K562 (cell line): Measurements from ENCODE around the gene CEP95. TPM values are rescaled to one million over a fixed set of nuclear protein-coding genes. Genes with fewer than 3 reads are reported as not detected.
A peak's percentile ranks its signal among the peaks of the same experiment; 100 is the strongest.

Experiments used
- ATAC-seq: fragments of 200-7000 bp; cut with Tn5 transposase; 3 replicates; pipeline ENCODE4 v1.9.1; 2020; ENCODE audit warnings: moderate library complexity
- BruUV-seq: library from RNA; stranded (reverse); fragments of 400-500 nt; replicated peaks from 2 replicates; lab custom pipeline; 2021; lab: Mats Ljungman, UMichigan
- CTCF ChIA-PET: fragments of 300-600 bp; formaldehyde crosslinking; extraction: SDS; loops from one replicate; lab custom pipeline; 2021; ENCODE audit warnings: low intra/inter-chr PET ratio; lab: Yijun Ruan, JAX
- POLR2A ChIA-PET: fragments of 300-600, 350-650 bp; sonication (Branson Sonifier 250); formaldehyde crosslinking; extraction: SDS; loops from one replicate; lab custom pipeline; 2021; ENCODE audit warnings: antibody characterized with exemption, inconsistent platforms; lab: Yijun Ruan, JAX
- DNase-seq, 4 experiments: peaks; one replicate each; pipeline versions ENCODE4 v3.0.0 to v3.0.0-alpha.2; 2011 to 2018; ENCODE audit warnings: low spot score in 3 of 4, mixed read lengths in 3 of 4; ENCODE audit errors: extremely low read depth in 1 of 4
- FAIRE-seq: peaks from 2 replicates; lab custom pipeline; 2011; peaks lifted over from hg19 to GRCh38; lab: Jason Lieb, UNC
- H2AFZ ChIP-seq: 2 replicates; pipeline ENCODE4 v1.6.0; 2011; ENCODE audit warnings: low read depth, low read length, control low read depth, inconsistent platforms
- H3K27ac ChIP-seq: fragments of 200-600 bp; 3 replicates; pipeline ENCODE4 v1.8.0; 2011; ENCODE audit warnings: low read depth, mild to moderate bottlenecking, control low read depth, inconsistent platforms, low read length, moderate library complexity, mixed read lengths; ENCODE audit errors: extremely low read depth
- H3K27me3 ChIP-seq, 2 experiments: fragments of 300-600 bp in 1 of 2; 2 replicates in 1 of 2; 3 replicates in 1 of 2; pipeline versions ENCODE4 v1.6.0 to v1.8.0; 2011; ENCODE audit warnings: inconsistent platforms in 2 of 2, low read length in 2 of 2, mild to moderate bottlenecking in 1 of 2, mixed read lengths in 1 of 2, moderate library complexity in 1 of 2; ENCODE audit not compliant: control insufficient read depth in 2 of 2, insufficient read depth in 2 of 2
- H3K36me3 ChIP-seq: fragments of 300-600 bp; 3 replicates; pipeline ENCODE4 v1.8.0; 2011; ENCODE audit warnings: mild to moderate bottlenecking, low read length, inconsistent platforms; ENCODE audit not compliant: control insufficient read depth, insufficient read depth
- H3K4me1 ChIP-seq, 2 experiments: fragments of 200-600 bp in 1 of 2; replicated peaks in 1 of 2; 2 replicates in 1 of 2; 3 replicates in 1 of 2; pipeline versions ENCODE4 v1.5.1 to v1.8.0; 2011; ENCODE audit warnings: inconsistent platforms in 2 of 2, low read length in 2 of 2, mild to moderate bottlenecking in 1 of 2, mixed read lengths in 1 of 2, moderate library complexity in 1 of 2; ENCODE audit not compliant: control insufficient read depth in 2 of 2, insufficient read depth in 2 of 2
- H3K4me2 ChIP-seq: 2 replicates; pipeline ENCODE4 v1.6.1; 2011; ENCODE audit warnings: low read length, control low read depth, inconsistent platforms, mixed read lengths; ENCODE audit not compliant: insufficient read depth
- H3K4me3 ChIP-seq: fragments of 200-600 bp; sonication (generic), shearing (Covaris generic); 2 replicates; pipeline ENCODE4 v1.5.1; 2016; ENCODE audit warnings: control low read depth, inconsistent platforms
- H3K79me2 ChIP-seq: fragments of 200-600 bp; 3 replicates; pipeline ENCODE4 v1.8.0; 2011; ENCODE audit warnings: low read length, inconsistent platforms; ENCODE audit not compliant: control insufficient read depth, insufficient read depth
- H3K9ac ChIP-seq, 2 experiments: 2 replicates each; pipeline versions ENCODE4 v1.6.0 to v1.6.1; 2011; ENCODE audit warnings: low read depth in 2 of 2, low read length in 2 of 2, control low read depth in 1 of 2, inconsistent platforms in 1 of 2, mild to moderate bottlenecking in 1 of 2, mixed read lengths in 1 of 2; ENCODE audit not compliant: insufficient read depth in 1 of 2
- H3K9me1 ChIP-seq: one replicate; pipeline ENCODE4 v1.6.0; 2011; ENCODE audit warnings: inconsistent platforms, mild to moderate bottlenecking, low read length, moderate library complexity; ENCODE audit not compliant: control insufficient read depth, insufficient read depth
- H3K9me3 ChIP-seq: replicated peaks from 2 replicates; pipeline ENCODE4 v1.5.1; 2011; ENCODE audit warnings: low read depth, low read length, inconsistent platforms; ENCODE audit not compliant: control insufficient read depth, insufficient read depth
- H4K20me1 ChIP-seq: replicated peaks from 2 replicates; pipeline ENCODE4 v1.6.1; 2011; ENCODE audit warnings: low read length, inconsistent platforms, mixed read lengths; ENCODE audit not compliant: control insufficient read depth, insufficient read depth
- ARID2 ChIP-seq: fragments of 450-650 bp; IDR thresholded peaks from 2 replicates; pipeline ENCODE4 v1.6.1; 2017; ENCODE audit warnings: antibody characterized with exemption, mild to moderate bottlenecking
- E2F5 ChIP-seq: sonication (generic); formaldehyde crosslinking; IDR thresholded peaks from 2 replicates; pipeline ENCODE4 v1.8.0; 2022; ENCODE audit warnings: mild to moderate bottlenecking, missing genetic modification reagents
- FIP1L1 ChIP-seq: fragments of 200-400 bp; formaldehyde crosslinking; IDR thresholded peaks from 2 replicates; pipeline ENCODE4 v1.6.1; 2018; ENCODE audit warnings: mild to moderate bottlenecking, low read depth, low read length; ENCODE audit not compliant: poor library complexity, severe bottlenecking
- FOXJ3 ChIP-seq: sonication (generic); formaldehyde crosslinking; IDR thresholded peaks from 2 replicates; pipeline ENCODE4 v1.4.0; 2020; ENCODE audit warnings: mild to moderate bottlenecking, missing genetic modification reagents
- GTF2A2 ChIP-seq: IDR thresholded peaks from 2 replicates; pipeline ENCODE4 v1.6.1; 2016; ENCODE audit warnings: mild to moderate bottlenecking, missing genetic modification characterization, missing compliant biosample characterization
- PHTF2 ChIP-seq: fragments of 250-450 bp; sonication (Bioruptor Pico); IDR thresholded peaks from 2 replicates; pipeline ENCODE4 v1.5.0; 2021; ENCODE audit warnings: mild to moderate bottlenecking
- POLR2B ChIP-seq: fragments of 450-650 bp; IDR thresholded peaks from 2 replicates; pipeline ENCODE4 v1.6.1; 2018; ENCODE audit warnings: low read depth; ENCODE audit not compliant: partially characterized antibody
- POLR2G ChIP-seq: fragments of 200-400 bp; formaldehyde crosslinking; IDR thresholded peaks from 2 replicates; pipeline ENCODE4 v1.6.1; 2017; ENCODE audit warnings: low read depth, mild to moderate bottlenecking, antibody characterized with exemption, low read length, moderate library complexity
- RAD51 ChIP-seq: fragments of 450-650 bp; IDR thresholded peaks from 2 replicates; pipeline ENCODE4 v1.7.1; 2016; ENCODE audit warnings: low read depth, mild to moderate bottlenecking, borderline replicate concordance
- RBFOX2 ChIP-seq: fragments of 200-400 bp; formaldehyde crosslinking; IDR thresholded peaks from 2 replicates; pipeline ENCODE4 v1.6.1; 2017; ENCODE audit warnings: low read depth, mild to moderate bottlenecking, low read length, moderate library complexity
- RBM22 ChIP-seq: fragments of 200-400 bp; formaldehyde crosslinking; IDR thresholded peaks from 2 replicates; pipeline ENCODE4 v1.6.1; 2018; ENCODE audit warnings: low read length, low read depth; ENCODE audit not compliant: poor library complexity, severe bottlenecking
- TEAD4 ChIP-seq, 2 experiments: sonication (generic) in 1 of 2; formaldehyde crosslinking in 1 of 2; IDR thresholded peaks; 2 replicates each; pipeline versions ENCODE4 v1.6.1 to v1.8.0; 2012 to 2022; ENCODE audit warnings: borderline replicate concordance in 1 of 2, inconsistent platforms in 1 of 2, low read length in 1 of 2, mild to moderate bottlenecking in 1 of 2, missing genetic modification reagents in 1 of 2
- TOE1 ChIP-seq, 2 experiments: fragments of 450-650 bp in 1 of 2; sonication (generic) in 1 of 2; formaldehyde crosslinking in 1 of 2; IDR thresholded peaks; 2 replicates each; pipeline versions ENCODE4 v1.7.1 to v1.8.0; 2016 to 2022; ENCODE audit warnings: borderline replicate concordance in 2 of 2, mild to moderate bottlenecking in 2 of 2, antibody characterized with exemption in 1 of 2, inconsistent platforms in 1 of 2, low read depth in 1 of 2, missing genetic modification reagents in 1 of 2, moderate library complexity in 1 of 2
- ZNF444 ChIP-seq: fragments of 250-450 bp; sonication (Bioruptor Pico); IDR thresholded peaks from 2 replicates; pipeline ENCODE4 v1.4.0; 2020; ENCODE audit warnings: mild to moderate bottlenecking, moderate library complexity
- WGBS: fragments of 100-300 bp; shearing (Covaris generic); methylation state at CpG from one replicate; pipeline ENCODE4 v1.1.6; 2016; ENCODE audit warnings: low coverage, mixed read lengths; ENCODE audit not compliant: insufficient coverage; ENCODE audit errors: missing lambda C conversion rate; 5-methylcytosine and 5-hydroxymethylcytosine counted together
- in situ Hi-C: fragments of 300-500 bp; cut with MboI; formaldehyde crosslinking; loops from 4 replicates; pipeline ENCODE4 v1.15.0; 2018; ENCODE audit warnings: inconsistent platforms, mixed read lengths
- intact Hi-C: fragments of 100-400 bp; cut with micrococcal nuclease; formaldehyde crosslinking; loops from 2 replicates; pipeline ENCODE4 v1.14.2; 2022
- polyA plus RNA-seq, 8 experiments: library from polyadenylated mRNA; depleted of rRNA in 4 of 8; stranded (reverse) in 5 of 8; unstranded in 3 of 8; fragments of >200 nt; fragmentation: Nextera tagmentation in 2 of 8; fragmentation: Illumina TruSeq in 1 of 8; extraction: Ambion mirVana in 2 of 8; extraction: Trizol in 1 of 8; gene quantifications; 2 replicates each; pipeline versions ENCODE4 v1.2.1 to v1.2.3, GENCODE V29; 2011 to 2014; ENCODE audit warnings: inconsistent platforms in 1 of 8, missing spikeins in 1 of 8
- total RNA-seq, 7 experiments: library from RNA; depleted of rRNA in 6 of 7; stranded (reverse); fragments of >200 nt in 6 of 7; fragmentation: Illumina TruSeq in 2 of 7; extraction: Trizol in 2 of 7; gene quantifications; 2 replicates each; pipeline versions ENCODE4 v1.2.1 to v1.2.3, GENCODE V29; 2011 to 2021; ENCODE audit warnings: low replicate concordance in 1 of 7
- TF ChIP-seq, protein P1 (sequence below): fragments of 250-450 bp; sonication (Bioruptor Pico); IDR thresholded peaks from 2 replicates; pipeline ENCODE4 v1.5.0; 2020; ENCODE audit warnings: mild to moderate bottlenecking

Gene CEP95
- total and polyA plus RNA-seq, 9 of the 15 experiments (the other 6 are each of a cell fraction or from before 2014, with no cell fraction given): 26.7 to 80.7 (median 56.9) TPM

GRCh38 chr17:64502809-64503208 is 4.0 kb upstream of the CEP95 start:
- no peak for DNase-seq
- Histone ChIP-seq H3K27me3 (no peaks in the 10 kb centered on the region), H3K79me2 (peaks cover 75% of the 10 kb centered on the region), H4K20me1 (peaks cover 27% of the 10 kb centered on the region), H3K9ac (no peak overlapping the region), H3K9me3 (no peaks in the 10 kb centered on the region), H3K4me1 (peaks cover 9 to 13% of the 10 kb centered on the region in 2 experiments; a peak in 3 of 5 replicates), H3K4me2 (no peak overlapping the region), H3K9me1 (no peaks in the 10 kb centered on the region), H3K4me3 (no peak overlapping the region), H3K27ac (no peak overlapping the region), H2AFZ (no peak overlapping the region), H3K36me3 (peaks cover 78% of the 10 kb centered on the region)
- TF ChIP-seq RAD51 (no peak), RBFOX2 (peak; percentile 54), E2F5 (0 out of 2 replicates have a peak, but pooled peaks have one; percentile 50), GTF2A2 (tag) (no peak), FIP1L1 (peak; percentile 13), TEAD4 (IDR thresholded peaks at IDR 0.05; ENCODE audit: low read length) (no peak), TEAD4 (CRISPR knock-in tag; IDR thresholded peaks at IDR 0.05; ENCODE audit: borderline replicate concordance) (no peak), POLR2B (no peak), ZNF444 (no peak), POLR2G (peak; percentile 22; the same call in 1 of the 2 replicates), PHTF2 (CRISPR knock-in tag) (no peak), FOXJ3 (CRISPR knock-in tag) (no peak), TOE1 (IDR thresholded peaks at IDR 0.05; ENCODE audit: borderline replicate concordance) (no peak), TOE1 (CRISPR knock-in tag; IDR thresholded peaks at IDR 0.05; ENCODE audit: borderline replicate concordance, low read depth) (no peak), RBM22 (peak; percentile 15), ARID2 (no peak)
- TF ChIP-seq, protein P1, sequence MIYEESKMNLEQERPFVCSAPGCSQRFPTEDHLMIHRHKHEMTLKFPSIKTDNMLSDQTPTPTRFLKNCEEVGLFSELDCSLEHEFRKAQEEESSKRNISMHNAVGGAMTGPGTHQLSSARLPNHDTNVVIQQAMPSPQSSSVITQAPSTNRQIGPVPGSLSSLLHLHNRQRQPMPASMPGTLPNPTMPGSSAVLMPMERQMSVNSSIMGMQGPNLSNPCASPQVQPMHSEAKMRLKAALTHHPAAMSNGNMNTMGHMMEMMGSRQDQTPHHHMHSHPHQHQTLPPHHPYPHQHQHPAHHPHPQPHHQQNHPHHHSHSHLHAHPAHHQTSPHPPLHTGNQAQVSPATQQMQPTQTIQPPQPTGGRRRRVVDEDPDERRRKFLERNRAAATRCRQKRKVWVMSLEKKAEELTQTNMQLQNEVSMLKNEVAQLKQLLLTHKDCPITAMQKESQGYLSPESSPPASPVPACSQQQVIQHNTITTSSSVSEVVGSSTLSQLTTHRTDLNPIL (CRISPR knock-in tag): no peak
- CTCF ChIA-PET: no interaction called here
- in situ Hi-C loops: no loop called here
- intact Hi-C loops: loop anchor here (10.0 kb wide), 1 partner anchor 232 kb away; no protein-coding TSS in a partner anchor
- no peak for FAIRE-seq
- WGBS: 100% methylated on average over 2 of the region's 2 CpGs
- POLR2A ChIA-PET: interaction anchor here (0.7 to 6.8 kb wide), 14 partner anchors 6 to 206 kb away, joined by 3 to 114 read pairs (median 4); partner anchors contain the start of gene POLG2
- no TSS peak for BruUV-seq
- ATAC-seq: no peak
